ENCODE data around the gene HERPUD2.

HERPUD2 gene

GRCh38 chr7:35697414-35698175 lies 2.7 kb upstream of the HERPUD2 start:
- no peak overlapping the region for H3K27ac ChIP-seq
- no peak overlapping the region for H3K4me2 ChIP-seq (ENCODE audit: low read length)
- no peak overlapping the region for H3K4me3 ChIP-seq (ENCODE audit: low read depth, low read length)
- H3K27me3 ChIP-seq (ENCODE audit: control insufficient read depth, insufficient read depth, low read length), result no peaks in the 10 kb centered on the region
- no peak overlapping the region for H3K9ac ChIP-seq
- no peaks in the 10 kb centered on the region for H3K36me3 ChIP-seq (ENCODE audit: control insufficient read depth, insufficient read depth, low read length)
- no peak overlapping the region for H2AFZ ChIP-seq
- no peaks in the 10 kb centered on the region for H3K9me3 ChIP-seq (ENCODE audit: control insufficient read depth, low read length)
- H3K4me1 ChIP-seq, result peaks cover 6% of the 10 kb centered on the region
- TF ChIP-seq, protein P1, sequence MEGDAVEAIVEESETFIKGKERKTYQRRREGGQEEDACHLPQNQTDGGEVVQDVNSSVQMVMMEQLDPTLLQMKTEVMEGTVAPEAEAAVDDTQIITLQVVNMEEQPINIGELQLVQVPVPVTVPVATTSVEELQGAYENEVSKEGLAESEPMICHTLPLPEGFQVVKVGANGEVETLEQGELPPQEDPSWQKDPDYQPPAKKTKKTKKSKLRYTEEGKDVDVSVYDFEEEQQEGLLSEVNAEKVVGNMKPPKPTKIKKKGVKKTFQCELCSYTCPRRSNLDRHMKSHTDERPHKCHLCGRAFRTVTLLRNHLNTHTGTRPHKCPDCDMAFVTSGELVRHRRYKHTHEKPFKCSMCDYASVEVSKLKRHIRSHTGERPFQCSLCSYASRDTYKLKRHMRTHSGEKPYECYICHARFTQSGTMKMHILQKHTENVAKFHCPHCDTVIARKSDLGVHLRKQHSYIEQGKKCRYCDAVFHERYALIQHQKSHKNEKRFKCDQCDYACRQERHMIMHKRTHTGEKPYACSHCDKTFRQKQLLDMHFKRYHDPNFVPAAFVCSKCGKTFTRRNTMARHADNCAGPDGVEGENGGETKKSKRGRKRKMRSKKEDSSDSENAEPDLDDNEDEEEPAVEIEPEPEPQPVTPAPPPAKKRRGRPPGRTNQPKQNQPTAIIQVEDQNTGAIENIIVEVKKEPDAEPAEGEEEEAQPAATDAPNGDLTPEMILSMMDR (IDR thresholded peaks at IDR 0.05), result no peak
- H3K79me2 ChIP-seq, result peaks cover 18% of the 10 kb centered on the region

GRCh38 chr7:35695987-35696386 lies 1.1 kb upstream of the HERPUD2 start:
- Histone ChIP-seq H3K27me3 (ENCODE audit: control insufficient read depth, insufficient read depth, low read length) (no peaks in the 10 kb centered on the region), H3K36me3 (ENCODE audit: control insufficient read depth, insufficient read depth, low read length) (no peaks in the 10 kb centered on the region), H3K79me2 (peaks cover 30% of the 10 kb centered on the region), H3K4me3 (ENCODE audit: low read depth, low read length) (peak overlapping the region; percentile 68), H3K9me3 (ENCODE audit: control insufficient read depth, low read length) (no peaks in the 10 kb centered on the region), H3K4me2 (ENCODE audit: low read length) (no peak overlapping the region), H2AFZ (peak overlapping the region; percentile 100), H3K9ac (no peak overlapping the region), H3K27ac (no peak overlapping the region), H3K4me1 (peaks cover 6% of the 10 kb centered on the region)
- TF ChIP-seq, protein P1 (IDR thresholded peaks at IDR 0.05), result no peak

- Histone ChIP-seq H3K36me3 (ENCODE audit: control insufficient read depth, insufficient read depth, low read length) (no peaks in the 10 kb centered on the region), H3K27me3 (ENCODE audit: control insufficient read depth, insufficient read depth, low read length) (no peaks in the 10 kb centered on the region), H3K4me1 (peaks cover 6% of the 10 kb centered on the region), H3K27ac (peak overlapping the region; percentile 82), H3K9me3 (ENCODE audit: control insufficient read depth, low read length) (no peaks in the 10 kb centered on the region), H3K4me2 (ENCODE audit: low read length) (peak overlapping the region; percentile 73), H3K4me3 (ENCODE audit: low read depth, low read length) (peak overlapping the region; percentile 68), H3K79me2 (peaks cover 32% of the 10 kb centered on the region), H3K9ac (peak overlapping the region; percentile 65), H2AFZ (peak overlapping the region; percentile 100)
- TF ChIP-seq, protein P1 (IDR thresholded peaks at IDR 0.05), result no peak
These were observed 527 bp upstream of the HERPUD2 start for GRCh38 chr7:35695473-35695850.

GRCh38 chr7:35694161-35694783 lies 663 bp downstream of the HERPUD2 start:
- TF ChIP-seq, protein P1 (IDR thresholded peaks at IDR 0.05), result no peak
- H3K4me1 ChIP-seq, result peaks cover 6% of the 10 kb centered on the region
- H3K4me2 ChIP-seq (ENCODE audit: low read length), result peak overlapping the region; percentile 73

More at GRCh38 chr7:35694161-35694783, 663 bp downstream of the HERPUD2 start:
- Histone ChIP-seq H3K4me3 (ENCODE audit: low read depth, low read length) (peak overlapping the region; percentile 68), H3K79me2 (peaks cover 32% of the 10 kb centered on the region), H3K9me3 (ENCODE audit: control insufficient read depth, low read length) (no peaks in the 10 kb centered on the region), H2AFZ (peak overlapping the region; percentile 100), H3K27me3 (ENCODE audit: control insufficient read depth, insufficient read depth, low read length) (no peaks in the 10 kb centered on the region), H3K36me3 (ENCODE audit: control insufficient read depth, insufficient read depth, low read length) (no peaks in the 10 kb centered on the region), H3K9ac (peak overlapping the region; percentile 65), H3K27ac (peak overlapping the region; percentile 82)
